Stimulated activated CD8-positive, alpha-beta memory T cell treated with anti-CD3 and anti-CD28 coated beads, Interleukin-7, amount 100 ng/mL, for 24 hours (primary cell): ENCODE data around the gene CEP85L.

ENCODE experiments used
- DNase-seq: peaks from one replicate; pipeline ENCODE4 v3.0.0-alpha.2; 2020; ENCODE audit warnings: low read depth

Gene CEP85L

DNA sequence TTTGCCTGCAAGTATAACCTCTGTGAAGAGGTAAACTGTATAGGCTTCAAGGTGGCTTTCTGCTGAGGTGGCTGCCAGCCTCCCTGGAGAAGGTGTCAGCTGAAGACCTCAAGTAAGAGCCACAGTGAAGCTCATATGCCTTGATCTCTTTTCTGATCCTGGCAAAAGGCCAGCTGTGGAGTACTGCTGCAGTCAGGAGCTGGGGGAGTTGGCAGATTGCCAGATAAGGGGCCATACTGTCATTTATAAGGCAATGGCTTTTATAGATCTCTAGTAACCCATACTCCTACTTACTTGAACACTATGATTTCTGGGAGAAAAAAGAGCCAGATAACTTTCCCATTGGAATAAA lies 8.8 kb upstream of the CEP85L start:
- no peak for DNase-seq

DNA sequence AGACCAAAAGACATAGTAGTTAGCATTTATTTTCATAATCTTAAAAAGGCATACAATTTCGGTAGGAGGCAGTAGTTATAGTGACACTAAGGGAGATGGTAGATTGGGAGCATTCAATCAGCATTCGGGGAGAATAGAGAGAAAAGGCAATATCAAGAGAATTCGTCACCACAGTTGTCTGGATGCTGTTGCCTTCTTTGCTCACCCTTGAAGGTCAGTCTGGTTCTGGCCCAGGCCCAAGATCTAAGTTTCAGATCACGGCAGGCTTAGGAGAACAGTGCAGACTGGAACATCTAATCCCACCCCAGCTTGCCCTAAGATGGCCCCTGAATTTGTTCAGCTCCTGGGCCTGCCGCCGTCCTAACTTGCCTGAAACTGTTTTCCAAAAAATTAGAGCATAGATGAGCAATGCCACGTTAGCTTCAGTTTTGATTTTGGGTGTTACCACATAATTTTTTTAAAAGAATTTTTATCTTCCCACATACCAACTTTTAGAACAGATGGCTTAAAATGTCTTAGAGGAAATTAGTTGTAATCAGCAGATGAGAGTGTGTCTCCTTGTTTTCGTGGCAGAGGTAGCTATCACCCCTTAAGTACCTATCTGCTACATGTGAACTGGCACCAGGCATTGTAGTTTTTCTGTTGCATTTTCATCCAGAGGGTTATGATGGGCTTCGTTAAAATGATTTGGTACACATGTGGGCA lies 8.3 kb upstream of the CEP85L start:
- no peak for DNase-seq

DNA sequence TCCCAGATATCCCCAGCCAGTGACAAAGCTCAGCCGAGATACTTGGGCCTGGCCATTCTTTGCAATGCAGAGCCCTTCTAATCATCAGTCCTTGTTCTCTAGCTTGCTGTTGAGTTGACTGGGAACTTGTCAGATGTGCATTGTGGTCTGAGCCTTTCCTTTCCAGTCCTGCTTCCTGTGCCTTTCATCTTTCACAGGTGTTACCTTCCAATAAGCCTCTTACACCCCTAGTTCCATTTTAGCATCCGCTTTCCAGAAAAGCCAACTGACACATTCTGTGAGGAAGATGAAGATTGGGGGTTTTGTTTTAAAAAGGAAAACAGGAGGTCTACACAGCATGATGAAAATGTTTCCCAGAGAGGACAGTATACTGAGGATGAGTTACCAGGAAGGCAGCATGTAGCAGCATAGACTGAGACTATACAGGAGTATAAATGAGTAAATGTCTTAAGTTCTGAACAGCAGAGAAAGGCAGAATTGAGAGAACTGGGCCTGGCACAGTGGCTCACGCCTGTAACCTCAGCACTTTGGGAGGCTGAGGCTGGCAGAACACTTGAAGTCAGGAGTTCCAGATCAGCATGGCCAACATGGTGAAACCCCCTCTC lies 5.6 kb upstream of the CEP85L start:
- no peak for DNase-seq

DNA sequence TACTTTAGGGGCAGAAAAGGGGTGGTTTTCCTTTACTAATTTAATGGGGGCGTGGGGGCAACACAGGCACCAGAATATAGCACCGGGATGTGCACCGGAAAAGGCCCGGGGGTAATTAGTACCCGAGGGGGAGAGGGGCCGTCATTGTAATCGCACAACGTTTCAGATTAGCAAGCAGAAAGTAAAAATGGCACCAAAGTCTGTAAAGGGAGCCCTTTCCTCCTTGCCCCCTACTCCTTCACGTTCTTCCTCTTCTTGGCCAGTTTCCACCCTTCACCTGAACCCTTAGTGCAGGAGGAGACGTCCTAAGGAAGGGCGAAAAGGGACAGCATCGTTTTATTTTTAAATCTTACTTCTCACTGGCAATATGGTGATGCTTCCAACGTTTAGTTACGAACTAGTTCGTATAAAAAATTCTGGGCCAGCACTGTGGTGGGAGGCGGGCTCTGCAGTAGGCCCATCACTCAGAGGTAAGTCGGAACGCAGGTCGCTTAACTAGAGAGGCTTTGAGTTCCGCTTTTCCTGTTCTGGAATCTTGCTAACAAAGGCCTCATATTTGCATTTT lies 742 bp upstream of the CEP85L start:
- DNase-seq: no peak

DNA sequence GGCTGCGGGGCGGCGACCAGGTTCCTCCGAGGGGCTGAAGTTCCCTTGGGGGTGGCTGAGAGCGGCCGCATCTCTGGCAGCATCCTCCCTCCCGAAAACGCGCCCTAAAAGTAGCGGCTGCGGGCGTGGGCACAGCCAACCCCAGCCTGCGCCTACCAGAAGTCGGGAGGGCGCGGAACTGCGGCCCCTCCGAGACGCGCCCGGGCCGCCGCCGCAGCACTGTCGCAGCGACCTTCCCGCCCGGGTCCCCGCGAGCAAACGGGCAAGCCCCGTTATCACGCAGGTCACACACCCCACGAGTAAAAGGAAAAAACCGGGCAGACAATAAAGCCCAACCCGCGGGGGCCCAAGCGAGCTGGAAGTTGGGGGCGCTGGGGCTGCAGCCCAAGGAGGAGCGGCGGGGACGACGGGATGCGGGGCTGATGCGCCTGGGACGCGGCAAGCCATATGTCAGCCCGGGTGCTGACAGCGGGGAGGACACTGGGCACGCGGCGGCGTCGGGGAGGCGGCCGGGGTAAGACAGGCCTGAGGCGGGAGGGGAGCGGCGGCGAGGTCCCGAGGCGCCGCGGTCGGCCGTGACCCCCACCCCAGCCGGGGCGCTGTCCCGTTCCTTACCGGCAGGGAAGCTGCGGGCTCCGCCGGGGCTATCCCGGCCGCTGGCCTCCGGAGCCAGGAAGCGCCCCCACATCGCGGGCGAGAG lies 659 bp downstream of the CEP85L start:
- no peak for DNase-seq

DNA sequence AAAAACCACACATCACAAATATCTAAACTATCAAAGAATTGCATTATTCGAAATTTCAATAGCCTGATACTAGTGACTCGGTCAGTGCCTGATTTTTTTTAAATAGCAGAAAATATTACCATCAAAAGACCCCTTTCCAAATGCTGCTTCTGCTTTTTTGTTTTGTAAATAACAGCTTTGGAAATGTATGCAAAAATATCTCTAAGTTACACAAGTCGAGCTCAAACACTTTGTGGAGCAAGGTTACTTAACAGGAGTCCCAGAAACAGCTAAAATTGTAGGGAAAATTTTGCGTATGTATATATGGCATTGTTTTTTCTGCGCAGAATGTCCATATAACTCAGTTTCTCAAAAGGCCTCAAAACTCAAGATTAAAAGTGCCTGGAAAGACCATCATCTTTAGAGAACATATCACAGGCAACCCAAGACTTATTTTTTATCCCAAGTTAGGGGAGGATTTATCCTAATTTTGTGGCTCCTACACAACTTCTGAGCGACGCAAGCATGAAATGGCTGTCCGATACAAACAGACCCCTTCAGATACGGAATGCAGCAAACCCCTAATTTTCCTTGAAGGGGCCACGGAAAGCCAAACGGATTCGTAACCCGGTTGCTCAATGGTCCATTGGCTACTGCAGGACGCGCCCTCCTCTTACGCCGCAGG lies 1.3 kb downstream of the CEP85L start:
- no peak for DNase-seq

DNA sequence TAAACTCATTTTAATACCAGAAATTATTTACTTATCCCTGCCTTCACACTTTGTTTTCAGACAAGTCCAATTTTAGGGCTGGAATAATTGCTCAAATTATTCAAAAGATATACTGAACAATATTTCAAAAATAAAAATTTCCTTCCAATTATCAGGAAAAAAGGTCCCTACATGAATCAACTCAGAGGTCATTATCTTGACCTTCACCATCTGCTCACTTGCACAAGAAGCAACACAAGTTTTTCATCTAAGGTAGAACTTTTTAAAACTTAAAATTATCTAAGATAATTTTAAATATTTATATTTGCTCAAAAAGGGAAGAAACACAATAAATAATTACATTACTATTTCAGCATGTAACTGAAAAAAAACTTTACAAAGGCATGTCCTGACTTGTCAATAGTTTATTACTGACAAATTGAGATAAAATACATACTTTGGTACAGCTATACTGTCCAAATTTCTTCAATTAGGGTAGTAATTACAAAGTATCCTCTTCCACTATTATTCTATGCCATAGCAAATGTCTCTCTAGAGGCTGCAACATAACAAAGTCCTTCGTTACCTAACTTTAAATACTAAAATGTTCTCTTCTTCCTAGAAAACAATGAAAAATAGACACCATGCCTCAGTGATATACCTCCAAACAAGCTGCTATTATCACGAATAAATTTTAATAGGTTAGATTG lies 2.4 kb downstream of the CEP85L start:
- DNase-seq: no peak

DNA sequence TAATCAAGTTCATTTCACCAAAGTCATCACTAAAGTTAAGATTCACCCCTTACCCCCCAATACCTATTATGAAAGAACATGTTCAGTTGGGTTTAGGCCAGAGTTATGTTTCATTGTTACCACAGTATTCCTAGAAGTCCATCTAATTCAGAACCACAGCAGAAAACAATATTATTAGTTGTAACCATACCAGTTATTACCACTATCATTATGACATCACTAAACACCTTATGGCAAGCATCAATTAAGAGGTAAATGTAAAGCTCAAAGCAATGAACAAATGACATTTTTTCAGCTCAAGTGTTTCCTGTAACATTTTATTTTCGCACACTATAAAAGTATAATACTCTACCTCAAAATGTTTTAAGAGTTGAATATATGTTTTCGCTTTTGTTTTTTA lies 4.4 kb downstream of the CEP85L start:
- no peak for DNase-seq

DNA sequence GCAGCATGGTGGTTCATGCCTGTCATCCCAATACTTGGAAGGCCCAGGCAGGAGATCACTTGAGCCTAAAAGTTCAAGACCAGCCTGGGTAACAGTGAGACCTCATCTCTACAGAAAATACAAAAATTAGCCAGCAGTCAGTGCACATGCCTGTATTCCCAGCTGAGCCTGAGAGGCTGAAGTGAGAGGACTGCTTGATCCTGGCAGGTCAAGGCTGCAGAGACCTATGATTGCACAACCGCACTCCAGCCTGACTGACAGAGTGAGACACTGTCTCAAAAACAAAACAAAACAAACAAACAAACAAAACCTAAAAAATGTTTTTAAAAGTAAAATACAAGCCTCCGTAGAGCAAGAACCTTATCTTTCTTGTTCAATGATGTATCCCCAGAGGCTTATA lies 6.0 kb downstream of the CEP85L start:
- DNase-seq: no peak

DNA sequence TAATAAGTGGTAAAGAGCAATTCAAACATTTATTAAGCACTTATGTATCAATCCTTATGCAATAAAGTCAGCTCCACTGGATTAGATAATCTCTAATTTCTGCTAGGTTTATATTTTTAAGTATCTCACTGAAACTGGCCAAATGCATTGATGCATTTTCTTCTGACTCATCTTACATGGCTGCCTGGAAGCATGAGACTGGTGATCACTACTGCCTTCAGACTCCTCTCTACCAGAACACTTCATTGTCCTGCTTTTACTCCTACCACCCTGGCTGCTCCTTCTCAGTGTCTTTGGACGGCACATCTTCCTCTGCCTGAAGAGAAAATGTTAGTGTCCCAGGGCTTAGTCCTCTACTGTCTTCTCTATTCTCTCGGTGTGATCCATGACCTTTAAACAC lies 7.4 kb downstream of the CEP85L start:
- DNase-seq: no peak

DNA sequence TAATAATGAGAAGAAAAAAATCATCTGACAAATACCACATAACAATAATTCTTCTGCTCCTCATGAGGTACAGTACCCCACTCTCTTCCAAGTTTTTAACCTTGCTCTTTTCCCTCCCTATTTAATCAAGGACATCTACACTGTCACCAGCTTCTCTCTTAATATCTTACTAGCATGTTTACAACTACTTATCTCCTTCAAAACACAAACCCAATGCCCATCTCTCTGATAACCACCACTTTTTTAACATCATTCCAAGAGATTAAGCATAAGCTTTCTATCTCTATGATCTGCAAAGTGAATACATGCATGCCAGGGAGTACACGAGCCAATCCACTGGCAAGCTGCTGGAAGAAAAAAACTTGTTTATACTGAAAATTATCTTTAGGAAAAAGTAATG lies 10.3 kb downstream of the CEP85L start:
- DNase-seq: no peak

DNA sequence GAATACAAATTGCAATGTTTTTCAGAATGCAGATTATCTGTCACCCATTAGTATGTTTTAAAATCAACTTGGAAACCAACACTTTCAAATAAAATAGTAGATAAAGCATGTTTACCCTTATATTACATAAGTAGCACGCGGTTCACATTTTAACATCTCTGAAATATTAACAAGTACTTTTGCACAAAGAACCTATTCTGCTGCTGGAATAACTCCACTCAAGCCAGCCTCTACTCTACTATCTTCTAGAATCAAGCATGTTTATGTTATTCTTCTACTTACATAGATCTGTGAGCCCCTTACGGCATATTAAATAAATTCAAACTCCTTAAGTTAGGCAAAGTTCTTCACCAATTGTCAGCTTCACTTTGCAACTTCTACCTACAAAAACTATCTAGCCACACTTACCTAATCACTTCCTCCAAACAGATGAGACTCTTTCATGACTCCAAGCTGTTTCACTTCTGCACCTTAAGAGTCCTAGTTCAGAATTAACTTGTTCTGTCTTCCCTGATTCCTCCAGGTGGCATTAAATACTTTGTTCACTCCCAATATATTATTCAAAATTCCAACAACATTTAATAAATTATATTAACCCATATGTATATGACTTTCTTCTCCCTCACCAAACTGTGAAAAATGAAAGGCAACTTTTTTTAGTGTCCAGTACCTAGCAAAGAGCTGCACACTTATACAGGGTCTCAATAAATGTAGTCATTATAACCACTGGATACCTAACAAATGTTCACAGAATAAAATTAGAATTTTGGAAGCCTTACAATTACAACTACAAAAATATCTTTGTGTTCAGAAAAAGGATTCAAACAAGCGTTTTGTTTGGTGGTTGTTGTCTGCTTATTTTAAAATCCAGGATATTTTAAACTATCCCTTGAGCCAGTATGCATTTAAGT lies 12.1 kb downstream of the CEP85L start:
- no peak for DNase-seq

DNA sequence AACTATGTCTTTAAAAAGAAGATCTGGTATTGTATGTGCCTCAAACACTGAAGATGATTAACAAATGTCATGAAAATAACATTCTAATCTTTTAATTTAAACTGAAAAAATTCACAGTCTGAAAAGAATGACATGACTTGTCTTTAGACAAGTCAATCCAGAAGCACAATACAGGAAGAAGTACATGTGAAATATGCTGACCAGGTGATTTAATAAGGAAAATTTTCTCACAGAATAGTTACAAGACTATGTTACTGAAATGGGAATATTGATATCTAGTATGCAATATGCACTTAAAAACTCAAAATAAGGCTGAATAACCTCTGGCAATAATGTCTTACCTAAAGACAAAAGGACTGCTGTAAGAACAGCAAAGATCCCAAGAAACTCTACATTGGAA lies 13.1 kb downstream of the CEP85L start:
- DNase-seq: no peak

DNA sequence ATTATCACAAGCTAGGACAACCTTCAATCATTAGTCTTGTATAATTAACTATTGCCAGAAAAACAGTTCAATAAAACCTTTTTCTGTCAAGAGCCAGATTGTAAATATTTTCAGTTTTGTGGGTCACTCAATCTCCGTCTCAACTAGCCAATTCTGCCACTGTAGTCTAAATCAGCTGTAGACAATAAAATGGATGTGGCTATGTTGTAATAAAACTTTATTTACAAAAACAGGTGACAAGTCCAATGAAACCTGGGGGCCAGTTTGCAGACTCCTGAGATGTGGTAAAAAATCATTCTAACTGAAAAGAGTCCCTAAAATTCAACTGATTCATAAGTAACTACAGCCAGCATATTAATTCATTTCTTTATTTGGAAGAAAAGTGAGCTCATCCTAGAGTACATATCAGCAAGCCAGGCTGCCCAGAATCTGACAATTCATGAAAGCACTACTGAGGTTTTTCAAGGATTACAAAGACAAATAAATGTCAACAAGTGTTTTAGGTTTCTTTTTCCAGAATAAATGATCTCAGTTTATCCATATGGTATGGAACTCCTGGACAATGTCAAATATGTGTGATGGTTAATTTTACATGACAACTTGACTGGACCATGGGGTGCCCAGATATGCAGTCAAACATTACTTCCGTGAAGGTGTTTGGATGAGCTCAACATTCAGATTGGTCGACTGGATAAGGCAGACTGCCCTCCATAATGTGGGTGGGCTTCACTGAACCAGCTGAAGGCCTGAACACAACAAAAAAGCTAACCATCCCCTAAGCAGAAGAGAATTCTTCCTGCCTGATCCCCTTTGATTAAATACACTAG lies 15.3 kb downstream of the CEP85L start:
- DNase-seq: no peak

DNA sequence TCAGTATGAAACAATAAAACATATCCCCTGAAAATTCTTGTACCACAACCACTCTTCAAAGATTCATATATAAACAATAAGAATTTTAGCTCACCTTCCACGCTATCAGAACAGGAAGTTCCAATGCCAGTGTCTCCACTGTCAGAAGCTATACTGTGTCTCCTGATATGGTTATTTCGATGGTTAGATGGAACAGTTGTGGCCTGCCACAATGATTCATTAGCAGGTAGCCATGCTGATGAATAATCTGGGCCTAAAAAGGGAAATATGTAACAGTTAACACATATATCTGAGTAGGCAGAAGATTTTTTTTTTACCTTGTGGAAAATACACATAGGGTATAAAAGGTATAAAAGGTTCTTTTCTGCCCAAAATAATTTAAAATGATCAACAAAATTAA lies 19.0 kb downstream of the CEP85L start:
- no peak for DNase-seq

DNA sequence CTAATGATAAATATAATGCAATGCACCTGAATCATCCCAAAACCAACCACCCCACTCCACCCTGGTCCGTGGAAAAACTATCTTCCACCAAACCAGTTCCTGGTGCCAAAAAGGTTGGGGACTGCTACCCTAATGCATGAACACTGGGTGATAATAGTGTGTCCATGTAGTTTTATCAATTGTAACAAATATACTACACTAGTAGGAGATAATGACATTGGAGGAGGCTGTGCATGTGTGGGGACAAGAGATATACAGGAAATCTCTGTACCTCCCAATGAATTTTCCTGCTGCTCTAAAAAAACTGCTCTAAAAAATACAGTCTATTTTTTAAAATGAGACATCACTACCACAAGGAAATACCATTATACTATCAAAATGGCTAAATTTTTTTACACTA lies 20.5 kb downstream of the CEP85L start:
- DNase-seq: no peak

DNA sequence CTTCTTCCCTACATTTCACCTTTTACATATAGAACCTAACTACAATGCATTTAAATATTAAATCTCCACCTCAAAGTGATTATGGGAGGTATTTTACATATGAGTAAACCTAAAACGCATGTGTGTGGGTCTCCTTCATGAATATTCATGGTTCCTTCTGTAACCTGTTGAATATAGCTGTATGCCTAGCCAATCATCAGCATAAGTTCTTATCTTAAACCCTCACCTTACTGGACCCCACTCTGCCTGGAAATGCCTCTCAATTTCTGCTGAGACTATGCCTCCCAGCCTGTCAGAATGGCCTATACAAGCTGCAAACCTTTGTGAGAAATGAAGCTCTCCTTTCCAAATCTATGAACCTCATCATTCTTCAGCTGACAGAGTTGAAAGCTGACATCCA lies 21.3 kb downstream of the CEP85L start:
- no peak for DNase-seq

DNA sequence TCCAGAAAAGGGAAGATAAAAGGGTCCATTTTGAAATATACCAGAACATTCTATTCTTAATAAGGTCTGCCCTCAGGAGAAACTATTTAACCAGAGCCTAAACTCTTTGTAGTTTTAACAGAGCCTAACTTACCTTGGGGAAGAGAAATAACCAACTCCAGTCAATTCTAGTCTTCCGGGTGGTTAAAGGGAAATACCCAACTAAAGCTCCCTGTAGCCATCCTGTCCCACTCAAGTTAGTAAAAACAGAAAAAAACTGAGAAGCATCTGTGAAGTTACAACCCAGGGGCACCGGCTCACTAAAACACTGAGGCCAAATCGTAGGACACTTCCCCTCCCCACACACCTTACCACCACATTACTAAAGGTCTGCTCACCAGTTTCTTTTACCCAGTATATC lies 23.7 kb downstream of the CEP85L start:
- no peak for DNase-seq

DNA sequence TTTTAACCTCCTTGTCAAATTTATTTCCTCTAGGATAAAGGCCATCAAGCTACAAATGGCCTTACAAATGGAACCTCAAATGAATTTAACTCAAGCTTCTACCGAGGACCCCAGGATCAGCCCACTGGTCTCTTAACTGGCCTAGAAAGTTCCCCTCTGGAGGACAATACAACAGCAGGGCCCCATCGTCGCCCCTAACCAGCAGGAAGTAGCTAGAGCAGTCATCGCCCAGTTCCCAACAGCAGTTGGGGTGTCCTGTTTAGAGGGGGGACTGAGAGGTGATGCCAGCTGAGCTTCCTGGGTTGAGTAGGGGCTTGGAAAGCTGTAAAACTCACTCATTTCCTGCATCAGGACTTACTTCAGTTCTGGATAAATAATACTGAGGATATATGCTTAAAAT lies 25.6 kb downstream of the CEP85L start:
- DNase-seq: no peak

DNA sequence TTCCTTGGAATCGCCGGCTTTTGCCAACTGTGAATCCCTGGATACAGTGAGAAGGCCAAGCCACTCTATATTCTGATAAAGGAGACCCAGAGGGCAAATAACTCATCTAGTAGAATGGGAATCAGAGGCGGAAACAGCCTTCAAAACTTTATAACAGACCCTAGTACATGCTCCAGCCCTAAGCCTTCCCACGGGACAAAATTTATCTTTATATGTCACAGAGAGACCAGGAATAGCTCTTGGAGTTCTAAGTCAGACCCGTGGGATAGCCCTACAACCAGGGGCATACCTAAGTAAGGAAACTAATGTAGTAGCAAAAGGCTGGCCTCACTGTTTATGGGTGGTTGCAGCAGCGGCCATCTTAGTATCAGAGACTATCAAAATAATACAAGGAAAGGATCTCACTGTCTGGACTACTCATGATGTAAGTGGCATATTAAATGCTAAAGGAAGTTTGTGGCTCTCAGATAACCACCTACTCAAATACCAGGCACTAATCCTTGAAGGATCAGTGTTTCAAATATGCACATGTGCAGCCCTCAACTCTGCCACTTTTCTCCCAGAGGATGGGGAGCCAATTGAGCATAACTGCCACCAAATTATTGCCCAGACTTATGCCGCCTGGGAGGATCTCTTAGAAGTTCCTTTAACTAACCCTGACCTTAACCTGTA lies 29.5 kb downstream of the CEP85L start:
- DNase-seq: no peak
